Peyer's patch (tissue), 4 donors: ENCODE results near the gene KCNMB3.

ENCODE experiments used
- CTCF ChIP-seq, 6 experiments: fragments of 450-650 bp in 4 of 6; fragments of 200-600 bp in 2 of 6; sonication (generic) in 1 of 6; IDR thresholded peaks; one replicate each; pipeline ENCODE4 v1.5.1; 2017 to 2019; ENCODE audit warnings: antibody characterized with exemption in 6 of 6, mild to moderate bottlenecking in 3 of 6, moderate library complexity in 1 of 6
- POLR2A ChIP-seq, 2 donors: fragments of 450-650 bp; IDR thresholded peaks; one replicate each; pipeline ENCODE4 v1.5.1; 2017; ENCODE audit warnings: antibody characterized with exemption in 2 of 2, mild to moderate bottlenecking in 2 of 2, moderate library complexity in 2 of 2

GRCh38 chr3:179256813-179257212 is 5.9 kb upstream of the KCNMB3 start:
- no peak for TF ChIP-seq CTCF (IDR thresholded peaks at IDR 0.05)
- TF ChIP-seq POLR2A (IDR thresholded peaks at IDR 0.05) = no peak
